DOHH2 (cell line): ENCODE results near the gene PADI3.

Source experiments
- CTCF ChIP-seq: fragments of 200-600 bp; sonication (generic); IDR thresholded peaks from one replicate; pipeline ENCODE4 v1.5.1; 2014; ENCODE audit warnings: antibody characterized with exemption, mild to moderate bottlenecking, low read depth, low read length; ENCODE audit not compliant: poor library complexity, severe bottlenecking
- EZH2phosphoT487 ChIP-seq: fragments of 200-600 bp; sonication (generic); IDR thresholded peaks from 2 replicates; pipeline ENCODE4 v1.6.1; 2017; ENCODE audit warnings: borderline replicate concordance, mild to moderate bottlenecking, antibody characterized with exemption, low read length, moderate library complexity, mixed read lengths

- TF ChIP-seq CTCF (no peak), EZH2phosphoT487 (no peak)
These were observed 31.5 kb downstream of the PADI3 start for GRCh38 chr1:17280436-17280835.
